H1 (cell line): ENCODE results near the gene ITPR1.

Source experiments
- EGR1 ChIP-seq: IDR thresholded peaks from 2 replicates; pipeline ENCODE4 v1.6.1; 2011; ENCODE audit warnings: low read depth, low read length, borderline replicate concordance
- KDM5A ChIP-seq: fragments of 200-600 bp; IDR thresholded peaks from 2 replicates; pipeline ENCODE4 v1.7.1; 2012; ENCODE audit warnings: mild to moderate bottlenecking, low read length, inconsistent platforms, mixed read lengths
- SIX5 ChIP-seq: IDR thresholded peaks from 2 replicates; pipeline ENCODE4 v1.6.1; 2011; ENCODE audit warnings: mild to moderate bottlenecking, low read depth, low read length
- SRF ChIP-seq: IDR thresholded peaks from 2 replicates; pipeline ENCODE4 v1.6.1; 2011; ENCODE audit warnings: mild to moderate bottlenecking, low read depth, low read length, moderate library complexity
- YY1 ChIP-seq: IDR thresholded peaks from 2 replicates; pipeline ENCODE4 v1.6.1; 2011; ENCODE audit warnings: low read depth, mild to moderate bottlenecking, low read length
- TF ChIP-seq, protein P1 (sequence below), 3 experiments: IDR thresholded peaks; 1 replicate in 2 of 3; 2 replicates in 1 of 3; pipeline versions ENCODE4 v1.5.1 to v1.6.1; 2011; ENCODE audit warnings: low read length in 3 of 3, mild to moderate bottlenecking in 3 of 3, inconsistent platforms in 2 of 3, low read depth in 1 of 3, moderate library complexity in 1 of 3; ENCODE audit not compliant: insufficient read depth in 1 of 3; ENCODE audit errors: control extremely low read depth in 1 of 3

DNA sequence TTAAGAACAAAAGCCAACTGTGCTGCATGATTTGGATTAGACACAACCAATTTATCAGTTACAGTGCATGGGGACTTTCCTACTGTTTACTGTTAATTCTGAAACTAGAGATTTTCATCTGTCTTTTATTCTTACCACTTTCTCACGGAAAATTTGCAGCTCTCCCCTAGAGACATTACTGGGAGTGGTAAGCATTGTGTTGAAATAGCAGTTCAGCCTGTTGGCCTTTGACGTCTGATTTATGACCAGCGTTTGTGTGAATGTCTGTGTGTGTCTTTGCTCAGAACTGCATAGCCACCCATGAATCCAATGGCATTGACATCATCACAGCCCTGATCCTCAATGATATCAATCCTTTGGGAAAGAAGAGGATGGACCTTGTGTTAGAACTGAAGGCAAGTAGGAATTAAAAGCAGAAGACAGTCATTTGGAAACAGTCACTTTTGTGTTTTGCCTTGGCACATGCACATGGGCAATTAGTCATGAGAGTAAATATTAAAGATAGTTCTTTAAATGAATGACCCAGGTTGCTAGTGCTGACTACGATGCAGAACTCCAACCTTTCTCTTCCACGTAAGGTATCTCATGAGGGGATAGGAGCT lies 283.9 kb downstream of the ITPR1 start:
- TF ChIP-seq, protein P1, sequence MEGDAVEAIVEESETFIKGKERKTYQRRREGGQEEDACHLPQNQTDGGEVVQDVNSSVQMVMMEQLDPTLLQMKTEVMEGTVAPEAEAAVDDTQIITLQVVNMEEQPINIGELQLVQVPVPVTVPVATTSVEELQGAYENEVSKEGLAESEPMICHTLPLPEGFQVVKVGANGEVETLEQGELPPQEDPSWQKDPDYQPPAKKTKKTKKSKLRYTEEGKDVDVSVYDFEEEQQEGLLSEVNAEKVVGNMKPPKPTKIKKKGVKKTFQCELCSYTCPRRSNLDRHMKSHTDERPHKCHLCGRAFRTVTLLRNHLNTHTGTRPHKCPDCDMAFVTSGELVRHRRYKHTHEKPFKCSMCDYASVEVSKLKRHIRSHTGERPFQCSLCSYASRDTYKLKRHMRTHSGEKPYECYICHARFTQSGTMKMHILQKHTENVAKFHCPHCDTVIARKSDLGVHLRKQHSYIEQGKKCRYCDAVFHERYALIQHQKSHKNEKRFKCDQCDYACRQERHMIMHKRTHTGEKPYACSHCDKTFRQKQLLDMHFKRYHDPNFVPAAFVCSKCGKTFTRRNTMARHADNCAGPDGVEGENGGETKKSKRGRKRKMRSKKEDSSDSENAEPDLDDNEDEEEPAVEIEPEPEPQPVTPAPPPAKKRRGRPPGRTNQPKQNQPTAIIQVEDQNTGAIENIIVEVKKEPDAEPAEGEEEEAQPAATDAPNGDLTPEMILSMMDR (IDR thresholded peaks at IDR 0.05; ENCODE audit: control extremely low read depth in 1 of 3, insufficient read depth in 1 of 3, low read depth in 1 of 3, low read length in 3 of 3), result no peak
- TF ChIP-seq KDM5A (no peak), SRF (no peak), YY1 (no peak), SIX5 (no peak), EGR1 (no peak)
